ENCODE results near the gene ACAN. TPM values are rescaled to one million over a fixed set of nuclear protein-coding genes. Genes with fewer than 3 reads are reported as not detected.
A peak's percentile ranks its signal among the peaks of the same experiment; 100 is the strongest.

ACAN gene
- total RNA-seq, 1 experiment from 2014 or later = 0.03 TPM

DNA sequence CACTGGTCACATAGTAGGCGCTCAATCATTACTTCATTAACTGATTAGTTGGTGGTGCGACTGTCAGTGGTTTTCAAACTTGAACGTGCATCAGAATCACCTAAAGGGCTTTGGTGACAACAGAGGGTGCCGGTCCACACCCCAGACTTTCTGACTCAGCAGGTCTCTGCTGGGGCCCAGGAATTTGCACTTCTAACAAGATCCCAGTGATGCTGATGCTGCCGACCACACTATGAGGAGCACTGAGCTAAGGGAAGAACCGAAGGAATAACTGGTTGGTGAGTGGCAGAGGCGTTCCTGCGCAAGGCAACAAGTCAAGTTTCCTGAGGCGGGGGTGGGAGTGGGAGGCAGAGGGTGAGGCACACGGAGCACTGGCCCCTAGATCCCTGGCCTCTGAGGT is 73.3 kb downstream of the ACAN start:
- no peak for DNase-seq (ENCODE audit: low read depth, low spot score)
- Histone ChIP-seq H3K4me1 (ENCODE audit: control insufficient read depth, insufficient read depth, low read length) (peaks cover 7% of the 10 kb centered on the region; the same call in 1 of the 2 replicates), H3K36me3 (ENCODE audit: control insufficient read depth, insufficient read depth, low read length) (peaks cover 4% of the 10 kb centered on the region), H3K27ac (ENCODE audit: low read length) (no peak overlapping the region), H3K27me3 (ENCODE audit: control insufficient read depth, insufficient read depth, low read length) (no peaks in the 10 kb centered on the region), H3K9me3 (ENCODE audit: control insufficient read depth, insufficient read depth, low read depth, low read length) (no peaks in the 10 kb centered on the region), H3K4me3 (ENCODE audit: low read depth in 2 of 2, low read length in 2 of 2) (no peak overlapping the region)
- TF ChIP-seq, protein P1, sequence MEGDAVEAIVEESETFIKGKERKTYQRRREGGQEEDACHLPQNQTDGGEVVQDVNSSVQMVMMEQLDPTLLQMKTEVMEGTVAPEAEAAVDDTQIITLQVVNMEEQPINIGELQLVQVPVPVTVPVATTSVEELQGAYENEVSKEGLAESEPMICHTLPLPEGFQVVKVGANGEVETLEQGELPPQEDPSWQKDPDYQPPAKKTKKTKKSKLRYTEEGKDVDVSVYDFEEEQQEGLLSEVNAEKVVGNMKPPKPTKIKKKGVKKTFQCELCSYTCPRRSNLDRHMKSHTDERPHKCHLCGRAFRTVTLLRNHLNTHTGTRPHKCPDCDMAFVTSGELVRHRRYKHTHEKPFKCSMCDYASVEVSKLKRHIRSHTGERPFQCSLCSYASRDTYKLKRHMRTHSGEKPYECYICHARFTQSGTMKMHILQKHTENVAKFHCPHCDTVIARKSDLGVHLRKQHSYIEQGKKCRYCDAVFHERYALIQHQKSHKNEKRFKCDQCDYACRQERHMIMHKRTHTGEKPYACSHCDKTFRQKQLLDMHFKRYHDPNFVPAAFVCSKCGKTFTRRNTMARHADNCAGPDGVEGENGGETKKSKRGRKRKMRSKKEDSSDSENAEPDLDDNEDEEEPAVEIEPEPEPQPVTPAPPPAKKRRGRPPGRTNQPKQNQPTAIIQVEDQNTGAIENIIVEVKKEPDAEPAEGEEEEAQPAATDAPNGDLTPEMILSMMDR (IDR thresholded peaks at IDR 0.05) = no peak
- TF ChIP-seq TCF7L2 (IDR thresholded peaks at IDR 0.05; ENCODE audit: low read depth, low read length) (no peak), POLR2AphosphoS5 (IDR thresholded peaks at IDR 0.05; ENCODE audit: low read depth, low read length) (no peak), REST (IDR thresholded peaks at IDR 0.05; ENCODE audit: insufficient read depth in 1 of 2, low read depth in 2 of 2, low read length in 1 of 2) (no peak), SIN3A (IDR thresholded peaks at IDR 0.05; ENCODE audit: borderline replicate concordance, insufficient read depth, low read depth, low read length) (no peak)
- ChIA-PET POLR2A (no interaction called here), CTCF (no interaction called here)
- in situ Hi-C loops (cut with HindIII; ENCODE audit: low pct_unique_long_range_greater_than_20kb, low sequenced_read_pairs) = no loop called here
- ATAC-seq = no peak
- no TSS peak for BruUV-seq (replicated peaks)
- intact Hi-C loops (cut with micrococcal nuclease; ENCODE audit: unreplicated experiment) = loop anchor here (5.0 kb wide), 1 partner anchor 301 kb away; no protein-coding TSS in a partner anchor

GRCh38 chr15:88877415-88877814 is 74.2 kb downstream of the ACAN start:
- TF ChIP-seq SIN3A (IDR thresholded peaks at IDR 0.05; ENCODE audit: borderline replicate concordance, insufficient read depth, low read depth, low read length) = no peak
- TF ChIP-seq REST (IDR thresholded peaks at IDR 0.05; ENCODE audit: insufficient read depth in 1 of 2, low read depth in 2 of 2, low read length in 1 of 2) = no peak
- no peak for TF ChIP-seq TCF7L2 (IDR thresholded peaks at IDR 0.05; ENCODE audit: low read depth, low read length)
- TF ChIP-seq, protein P1 (IDR thresholded peaks at IDR 0.05) = no peak
- no peak for TF ChIP-seq POLR2AphosphoS5 (IDR thresholded peaks at IDR 0.05; ENCODE audit: low read depth, low read length)
- CTCF ChIA-PET = no interaction called here
- ATAC-seq = no peak

More at GRCh38 chr15:88877415-88877814, 74.2 kb downstream of the ACAN start:
- Histone ChIP-seq H3K27ac (ENCODE audit: low read length) (no peak overlapping the region), H3K9me3 (ENCODE audit: control insufficient read depth, insufficient read depth, low read depth, low read length) (no peaks in the 10 kb centered on the region), H3K4me1 (ENCODE audit: control insufficient read depth, insufficient read depth, low read length) (peaks cover 1% of the 10 kb centered on the region; the same call in 1 of the 2 replicates), H3K4me3 (ENCODE audit: low read depth in 2 of 2, low read length in 2 of 2) (no peak overlapping the region), H3K27me3 (ENCODE audit: control insufficient read depth, insufficient read depth, low read length) (no peaks in the 10 kb centered on the region), H3K36me3 (ENCODE audit: control insufficient read depth, insufficient read depth, low read length) (peaks cover 4% of the 10 kb centered on the region)
- intact Hi-C loops (cut with micrococcal nuclease; ENCODE audit: unreplicated experiment) = loop anchor here (5.0 kb wide), 1 partner anchor 300 kb away; no protein-coding TSS in a partner anchor
- TSS peak; percentile 77 for BruUV-seq (replicated peaks)
- POLR2A ChIA-PET = no interaction called here
- in situ Hi-C loops (cut with HindIII; ENCODE audit: low pct_unique_long_range_greater_than_20kb, low sequenced_read_pairs) = no loop called here
- DNase-seq (ENCODE audit: low read depth, low spot score) = no peak

Data from Panc1 (cell line).